Omental fat pad (tissue), 4 donors: ENCODE data around the gene ITPRID1. TPM values are rescaled to one million over a fixed set of nuclear protein-coding genes. Genes with fewer than 3 reads are reported as not detected.

Experiments
- ATAC-seq: fragments of 150-250 bp; one replicate; pipeline ENCODE4 v1.9.1; 2016; ENCODE audit warnings: mild to moderate bottlenecking, moderate library complexity; ENCODE audit not compliant: low FRiP score
- DNase-seq: peaks from one replicate; pipeline ENCODE4 v3.0.0-alpha.2; 2019; ENCODE audit warnings: low spot score
- CTCF ChIP-seq, 3 donors: fragments of 450-650 bp; IDR thresholded peaks; one replicate each; pipeline ENCODE4 v1.5.1; 2016 to 2017; ENCODE audit warnings: antibody characterized with exemption in 3 of 3, mild to moderate bottlenecking in 3 of 3, moderate library complexity in 2 of 3
- total RNA-seq, 4 donors: library from RNA; depleted of rRNA; stranded (reverse); fragments of >200 nt; gene quantifications; one replicate each; pipeline ENCODE4 v1.1.0, GENCODE V29; 2016

ITPRID1 gene
- total RNA-seq, 4 donors from 2014 or later = not detected

- no peak for TF ChIP-seq CTCF (IDR thresholded peaks at IDR 0.05)
- DNase-seq (no peak), ATAC-seq (no peak)
These were observed 173.3 kb downstream of the ITPRID1 start, which contains the start of gene PPP1R17 for GRCh38 chr7:31687024-31687748. Gene PPP1R17 (plus strand): TSS chr7:31687215. CDS start chr7:31692442, 5,227 bp downstream.

GRCh38 chr7:31688372-31688771 lies 174.5 kb downstream of the ITPRID1 start:
- no peak for ATAC-seq
- TF ChIP-seq CTCF (IDR thresholded peaks at IDR 0.05) = no peak
- no peak for DNase-seq

GRCh38 chr7:31688996-31689395 lies 175.1 kb downstream of the ITPRID1 start:
- ATAC-seq = no peak
- no peak for DNase-seq
- no peak for TF ChIP-seq CTCF (IDR thresholded peaks at IDR 0.05)

- no peak for DNase-seq
- no peak for ATAC-seq
- TF ChIP-seq CTCF (IDR thresholded peaks at IDR 0.05) = no peak
These were observed 177.0 kb downstream of the ITPRID1 start for GRCh38 chr7:31690935-31691334.

- DNase-seq = no peak
- no peak for TF ChIP-seq CTCF (IDR thresholded peaks at IDR 0.05)
- ATAC-seq = no peak
These were observed 178.6 kb downstream of the ITPRID1 start for GRCh38 chr7:31692451-31692850.

- TF ChIP-seq CTCF (IDR thresholded peaks at IDR 0.05) = no peak
- no peak for DNase-seq
- no peak for ATAC-seq
These were observed 179.0 kb downstream of the ITPRID1 start for GRCh38 chr7:31692871-31693270.
